Tibial nerve (tissue), 4 donors: ENCODE results near the gene NOSIP. TPM values are rescaled to one million over a fixed set of nuclear protein-coding genes. Genes with fewer than 3 reads are reported as not detected.

Source experiments
- DNase-seq, 2 donors: peaks; one replicate each; pipeline ENCODE4 v3.0.0-alpha.2; 2019; ENCODE audit warnings: low spot score in 2 of 2
- H3K27ac ChIP-seq, 4 donors: fragments of 200-600 bp; sonication (generic) in 3 of 4; one replicate each; pipeline ENCODE4 v1.5.1; 2017 to 2019; ENCODE audit warnings: mild to moderate bottlenecking in 1 of 4
- H3K27me3 ChIP-seq, 2 donors: fragments of 200-600 bp; sonication (generic) in 1 of 2; one replicate each; pipeline versions ENCODE4 v1.5.1 to v1.6.0; 2017 to 2019
- H3K36me3 ChIP-seq, 3 donors: fragments of 200-600 bp; sonication (generic); one replicate each; pipeline ENCODE4 v1.5.1; 2018 to 2019
- H3K4me1 ChIP-seq, 4 donors: fragments of 200-600 bp; sonication (generic) in 3 of 4; one replicate each; pipeline ENCODE4 v1.5.1; 2017 to 2019
- H3K4me3 ChIP-seq, 4 donors: fragments of 200-600 bp; sonication (generic) in 3 of 4; one replicate each; pipeline ENCODE4 v1.5.1; 2017 to 2019; ENCODE audit warnings: mild to moderate bottlenecking in 1 of 4, moderate library complexity in 1 of 4
- H3K9me3 ChIP-seq, 4 donors: fragments of 200-600 bp; sonication (generic) in 3 of 4; one replicate each; pipeline ENCODE4 v1.5.1; 2017 to 2019
- CTCF ChIP-seq, 5 experiments: fragments of 200-600 bp in 3 of 5; fragments of 450-650 bp in 2 of 5; sonication (generic) in 3 of 5; IDR thresholded peaks; one replicate each; pipeline ENCODE4 v1.5.1; 2016 to 2019; ENCODE audit warnings: antibody characterized with exemption in 5 of 5, mild to moderate bottlenecking in 3 of 5, moderate library complexity in 2 of 5
- EP300 ChIP-seq, 2 donors: sonication (generic); formaldehyde crosslinking; IDR thresholded peaks; one replicate each; pipeline ENCODE4 v1.6.1; 2017; ENCODE audit warnings: antibody characterized with exemption in 2 of 2, mild to moderate bottlenecking in 1 of 2
- POLR2A ChIP-seq, 2 donors: fragments of 450-650 bp; IDR thresholded peaks; one replicate each; pipeline ENCODE4 v1.6.1; 2017; ENCODE audit warnings: antibody characterized with exemption in 2 of 2, mild to moderate bottlenecking in 2 of 2, moderate library complexity in 2 of 2
- WGBS, 2 donors: methylation state at CpG; one replicate each; pipeline ENCODE4 v1.1.5; 2018; 5-methylcytosine and 5-hydroxymethylcytosine counted together
- total RNA-seq, 4 donors: library from RNA; depleted of rRNA; stranded (reverse); fragments of >200 nt; gene quantifications; one replicate each; pipeline ENCODE4 v1.1.0, GENCODE V29; 2016

Gene NOSIP
- total RNA-seq, 4 donors from 2014 or later: 43.0 to 83.1 (median 71.9) TPM

DNA sequence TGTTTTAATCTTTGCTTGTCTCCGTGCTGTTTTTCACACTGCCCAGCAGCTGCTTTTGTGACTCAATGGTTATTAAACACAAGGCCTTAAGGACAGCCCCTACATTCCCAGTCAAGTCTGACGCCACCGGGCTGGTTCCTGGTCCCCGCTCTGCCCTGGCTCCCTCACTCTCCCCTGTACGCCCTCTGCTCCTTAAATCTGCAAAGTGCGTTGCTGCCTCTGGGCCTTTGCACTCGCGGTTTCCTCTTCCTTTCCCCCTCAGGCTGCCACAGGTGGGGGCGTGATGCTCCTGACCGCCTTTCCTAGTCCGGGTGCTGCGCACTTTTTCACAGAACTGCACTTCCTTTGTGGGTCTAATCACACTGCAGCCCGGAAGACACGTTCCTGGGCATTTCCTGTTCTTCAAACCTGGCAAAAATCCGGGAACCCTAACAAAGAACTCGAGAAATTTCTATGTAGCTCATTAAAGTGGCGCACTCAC lies 25.6 kb downstream of the NOSIP start:
- TF ChIP-seq CTCF (IDR thresholded peaks at IDR 0.05) (no peak), EP300 (IDR thresholded peaks at IDR 0.05) (peak; percentile 36 to 60), POLR2A (IDR thresholded peaks at IDR 0.05) (no peak)
- peaks cover 0 to 57% (median 22%) of the 10 kb centered on the region in 3 donors for H3K36me3 ChIP-seq
- WGBS, 2 donors: 74 to 82% methylated on average over 17 of the region's 17 CpGs

GRCh38 chr19:49553451-49554271 lies 26.7 kb downstream of the NOSIP start:
- peaks cover 0 to 23% (median 6%) of the 10 kb centered on the region in 4 donors for H3K4me1 ChIP-seq
- no peaks in the 10 kb centered on the region for H3K27me3 ChIP-seq
- 64 to 72% methylated on average over 10 of the region's 10 CpGs for WGBS, 2 donors
- no peaks in the 10 kb centered on the region for H3K9me3 ChIP-seq
- TF ChIP-seq POLR2A (IDR thresholded peaks at IDR 0.05) (no peak), EP300 (IDR thresholded peaks at IDR 0.05) (peak in 1 of 2 donors; percentile 19)
- DNase-seq: no peak
- no peak overlapping the region for H3K4me3 ChIP-seq
- peak overlapping the region in 3 of 4 donors; percentile 18 to 66 (median 41) for H3K27ac ChIP-seq
- H3K36me3 ChIP-seq: peaks cover 0 to 46% (median 21%) of the 10 kb centered on the region in 3 donors

More for the DNA sequence above, 25.6 kb downstream of the NOSIP start:
- H3K9me3 ChIP-seq: no peaks in the 10 kb centered on the region
- no peaks in the 10 kb centered on the region for H3K27me3 ChIP-seq
- H3K4me3 ChIP-seq: no peak overlapping the region
- no peak for DNase-seq
- H3K4me1 ChIP-seq: peaks cover 0 to 27% (median 9%) of the 10 kb centered on the region in 4 donors
- H3K27ac ChIP-seq: peak overlapping the region in 3 of 4 donors; percentile 28 to 66 (median 41)

DNA sequence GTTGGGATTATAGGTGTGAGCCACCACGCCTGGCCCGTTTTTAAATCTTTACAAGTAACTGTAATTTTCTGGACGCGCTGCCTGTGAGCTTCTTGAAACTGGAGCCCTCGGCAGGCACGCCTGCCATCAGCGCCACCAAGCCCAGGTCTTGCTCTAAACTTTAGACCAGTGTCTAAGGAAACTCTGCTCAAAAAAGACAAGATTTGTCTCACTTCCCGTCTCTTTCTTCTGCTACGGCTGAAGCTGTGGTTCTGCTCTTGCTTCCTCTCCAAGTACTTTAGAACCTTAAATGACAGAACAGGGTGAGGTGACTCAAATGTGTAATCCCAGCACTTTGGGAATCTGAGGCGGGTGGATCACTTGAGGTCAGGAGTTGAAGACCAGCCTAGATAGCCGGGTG lies 27.6 kb downstream of the NOSIP start:
- WGBS, 2 donors: 86 to 91% methylated on average over 10 to 11 of the region's 11 CpGs

GRCh38 chr19:49551531-49551930 lies 28.8 kb downstream of the NOSIP start:
- TF ChIP-seq EP300 (IDR thresholded peaks at IDR 0.05) (no peak), POLR2A (IDR thresholded peaks at IDR 0.05) (no peak), CTCF (IDR thresholded peaks at IDR 0.05) (no peak)
- Histone ChIP-seq H3K4me1 (peaks cover 0 to 32% (median 12%) of the 10 kb centered on the region in 4 donors), H3K27me3 (no peaks in the 10 kb centered on the region), H3K27ac (no peak overlapping the region), H3K9me3 (no peaks in the 10 kb centered on the region), H3K4me3 (no peak overlapping the region), H3K36me3 (peaks cover 0 to 25% (median 4%) of the 10 kb centered on the region in 3 donors)
- WGBS, 2 donors: 75 to 79% methylated on average over 7 of the region's 7 CpGs
- DNase-seq: no peak

More for the DNA sequence above, 27.6 kb downstream of the NOSIP start:
- H3K4me1 ChIP-seq: peaks cover 0 to 23% (median 6%) of the 10 kb centered on the region in 4 donors
- DNase-seq: no peak
- TF ChIP-seq POLR2A (IDR thresholded peaks at IDR 0.05): no peak
- no peak for TF ChIP-seq CTCF (IDR thresholded peaks at IDR 0.05)
- TF ChIP-seq EP300 (IDR thresholded peaks at IDR 0.05): no peak
- no peaks in the 10 kb centered on the region for H3K9me3 ChIP-seq
- peaks cover 0 to 37% (median 12%) of the 10 kb centered on the region in 3 donors for H3K36me3 ChIP-seq
- H3K27ac ChIP-seq: peak overlapping the region in 1 of 4 donors; percentile 52
- H3K4me3 ChIP-seq: no peak overlapping the region
- H3K27me3 ChIP-seq: no peaks in the 10 kb centered on the region

GRCh38 chr19:49549045-49549444 lies 31.3 kb downstream of the NOSIP start:
- peaks cover 0 to 3% (median 0%) of the 10 kb centered on the region in 3 donors for H3K36me3 ChIP-seq
- H3K4me3 ChIP-seq: no peak overlapping the region
- DNase-seq: no peak
- 75 to 79% methylated on average over 13 of the region's 13 CpGs for WGBS, 2 donors
- TF ChIP-seq CTCF (IDR thresholded peaks at IDR 0.05) (no peak), POLR2A (IDR thresholded peaks at IDR 0.05) (no peak)
- no peaks in the 10 kb centered on the region for H3K27me3 ChIP-seq
- H3K27ac ChIP-seq: no peak overlapping the region
- H3K9me3 ChIP-seq: no peaks in the 10 kb centered on the region
- peaks cover 0 to 22% (median 11%) of the 10 kb centered on the region in 4 donors for H3K4me1 ChIP-seq
